ENCODE results near the gene SHOX. TPM values are rescaled to one million over a fixed set of nuclear protein-coding genes. Genes with fewer than 3 reads are reported as not detected.
"Not testable (repeated sequence)": the region's sequence is repeated elsewhere in the genome, so short reads cannot be mapped to it uniquely, and the experiment has no call there.

SHOX gene
- total RNA-seq, 1 experiment from 2014 or later = not detected

GRCh38 chrX:621705-622503, 8.7 kb upstream of the SHOX start:
- ChIA-PET POLR2A (no interaction called here), CTCF (no interaction called here)
- Histone ChIP-seq H3K4me3 (ENCODE audit: low read depth, low read length) (no peak overlapping the region), H3K27me3 (replicated peaks; ENCODE audit: control insufficient read depth, insufficient read depth, low read length) (no peaks in the 10 kb centered on the region), H3K9me3 (no peaks in the 10 kb centered on the region), H3K36me3 (ENCODE audit: control insufficient read depth, insufficient read depth, low read length) (no peaks in the 10 kb centered on the region), H3K4me1 (no peaks in the 10 kb centered on the region)
- no peak for TF ChIP-seq CTCF (IDR thresholded peaks at IDR 0.05; ENCODE audit: insufficient read depth in 1 of 2, low read depth in 1 of 2, low read length in 1 of 2, severe bottlenecking in 1 of 2, unreplicated experiment in 1 of 2)
- Mint-ChIP-seq H3K27me3 (ENCODE audit: insufficient read depth, unreplicated experiment) (peaks cover 25% of the 10 kb centered on the region), H3K4me1 (ENCODE audit: low read depth, unreplicated experiment) (no peaks in the 10 kb centered on the region), H3K36me3 (ENCODE audit: insufficient read depth, unreplicated experiment) (peaks cover 7% of the 10 kb centered on the region), H3K27ac (ENCODE audit: unreplicated experiment) (no peak overlapping the region), H3K4me3 (ENCODE audit: unreplicated experiment) (no peak overlapping the region), H3K9me3 (ENCODE audit: unreplicated experiment) (peaks cover 49% of the 10 kb centered on the region)
- no peak for DNase-seq
- BruUV-seq (replicated peaks) = no TSS peak
- intact Hi-C loops (cut with micrococcal nuclease; ENCODE audit: unreplicated experiment) = no loop called here

GRCh38 chrX:622802-623201, 7.8 kb upstream of the SHOX start:
- not testable (repeated sequence) for H3K27me3 ChIP-seq (replicated peaks; ENCODE audit: control insufficient read depth, insufficient read depth, low read length)

GRCh38 chrX:623268-623598, 7.4 kb upstream of the SHOX start:
- Mint-ChIP-seq H3K36me3 (ENCODE audit: insufficient read depth, unreplicated experiment) (peaks cover 5% of the 10 kb centered on the region), H3K27ac (ENCODE audit: unreplicated experiment) (no peak overlapping the region), H3K4me3 (ENCODE audit: unreplicated experiment) (no peak overlapping the region), H3K4me1 (ENCODE audit: low read depth, unreplicated experiment) (no peaks in the 10 kb centered on the region), H3K9me3 (ENCODE audit: unreplicated experiment) (peaks cover 54% of the 10 kb centered on the region), H3K27me3 (ENCODE audit: insufficient read depth, unreplicated experiment) (peaks cover 29% of the 10 kb centered on the region)
- no peaks in the 10 kb centered on the region for H3K9me3 ChIP-seq
- H3K4me1 ChIP-seq = no peaks in the 10 kb centered on the region
- no TSS peak for BruUV-seq (replicated peaks)
- H3K4me3 ChIP-seq (ENCODE audit: low read depth, low read length) = no peak overlapping the region
- ChIA-PET CTCF (no interaction called here), POLR2A (no interaction called here)
- intact Hi-C loops (cut with micrococcal nuclease; ENCODE audit: unreplicated experiment) = no loop called here
- no peak for TF ChIP-seq CTCF (IDR thresholded peaks at IDR 0.05; ENCODE audit: insufficient read depth in 1 of 2, low read depth in 1 of 2, low read length in 1 of 2, severe bottlenecking in 1 of 2, unreplicated experiment in 1 of 2)
- DNase-seq = no peak
- no peaks in the 10 kb centered on the region for H3K36me3 ChIP-seq (ENCODE audit: control insufficient read depth, insufficient read depth, low read length)
- H3K27me3 ChIP-seq (replicated peaks; ENCODE audit: control insufficient read depth, insufficient read depth, low read length) = no peaks in the 10 kb centered on the region

More at GRCh38 chrX:622802-623201, 7.8 kb upstream of the SHOX start:
- H3K9me3 ChIP-seq; POLR2A ChIA-PET; H3K36me3 ChIP-seq (ENCODE audit: control insufficient read depth, insufficient read depth, low read length); CTCF ChIA-PET; H3K36me3 Mint-ChIP-seq (ENCODE audit: insufficient read depth, unreplicated experiment); H3K4me3 ChIP-seq (ENCODE audit: low read depth, low read length); BruUV-seq (replicated peaks); DNase-seq; intact Hi-C loops (cut with micrococcal nuclease; ENCODE audit: unreplicated experiment); H3K4me3 Mint-ChIP-seq (ENCODE audit: unreplicated experiment); H3K4me1 Mint-ChIP-seq (ENCODE audit: low read depth, unreplicated experiment); H3K4me1 ChIP-seq; H3K27ac Mint-ChIP-seq (ENCODE audit: unreplicated experiment): not testable (repeated sequence)
- Mint-ChIP-seq H3K27me3 (ENCODE audit: insufficient read depth, unreplicated experiment) (peaks cover 26% of the 10 kb centered on the region), H3K9me3 (ENCODE audit: unreplicated experiment) (peaks cover 54% of the 10 kb centered on the region)

Measured in Caco-2 (cell line).